DOHH2 (cell line): ENCODE measurements around the gene ARHGAP1.

Experiments
- H3F3A ChIP-seq: fragments of 200-600 bp; sonication (generic), shearing (Covaris generic); 2 replicates; pipeline ENCODE4 v1.6.0; 2016; ENCODE audit warnings: antibody characterized with exemption, mild to moderate bottlenecking; ENCODE audit not compliant: control insufficient read depth, insufficient read depth
- H3K27ac ChIP-seq: fragments of 200-600 bp; sonication (generic); 2 replicates; pipeline ENCODE4 v1.5.1; 2014; ENCODE audit warnings: low read depth, mild to moderate bottlenecking, low read length, moderate library complexity
- H3K27me3 ChIP-seq: fragments of 200-600 bp; sonication (generic); 2 replicates; pipeline ENCODE4 v1.6.1; 2014; ENCODE audit warnings: mild to moderate bottlenecking, low read length, mixed read lengths; ENCODE audit not compliant: control insufficient read depth
- H3K36me3 ChIP-seq: fragments of 200-600 bp; sonication (generic); 2 replicates; pipeline ENCODE4 v1.6.1; 2014; ENCODE audit warnings: mild to moderate bottlenecking, low read length, moderate library complexity, mixed read lengths; ENCODE audit not compliant: control insufficient read depth
- H3K4me1 ChIP-seq: fragments of 200-600 bp; sonication (generic); 2 replicates; pipeline ENCODE4 v1.6.1; 2014; ENCODE audit warnings: mild to moderate bottlenecking, low read length, mixed read lengths; ENCODE audit not compliant: control insufficient read depth
- H3K4me2 ChIP-seq: fragments of 200-600 bp; sonication (generic); 2 replicates; pipeline ENCODE4 v1.6.0; 2014; ENCODE audit warnings: mild to moderate bottlenecking, low read length, moderate library complexity
- H3K4me3 ChIP-seq: fragments of 200-600 bp; sonication (generic); 2 replicates; pipeline ENCODE4 v1.5.1; 2014; ENCODE audit warnings: mild to moderate bottlenecking, low read length, mixed read lengths
- H3K79me2 ChIP-seq: fragments of 200-600 bp; sonication (generic); 2 replicates; pipeline ENCODE4 v1.6.1; 2014; ENCODE audit warnings: mild to moderate bottlenecking, low read length, mixed read lengths; ENCODE audit not compliant: control insufficient read depth
- H3K9me2 ChIP-seq: fragments of 200-600 bp; sonication (generic); replicated peaks from 2 replicates; pipeline ENCODE4 v1.6.1; 2014; ENCODE audit warnings: mild to moderate bottlenecking, low read length, mixed read lengths; ENCODE audit not compliant: control insufficient read depth
- H3K9me3 ChIP-seq: fragments of 200-600 bp; sonication (generic); 2 replicates; pipeline ENCODE4 v1.6.1; 2014; ENCODE audit warnings: antibody characterized with exemption, low read length, mixed read lengths; ENCODE audit not compliant: control insufficient read depth, insufficient read depth
- H4K20me1 ChIP-seq: fragments of 200-600 bp; sonication (generic); 2 replicates; pipeline ENCODE4 v1.6.0; 2014; ENCODE audit warnings: low read depth, mild to moderate bottlenecking, antibody characterized with exemption, low read length, moderate library complexity; ENCODE audit not compliant: control insufficient read depth, insufficient read depth
- EZH2phosphoT487 ChIP-seq: fragments of 200-600 bp; sonication (generic); IDR thresholded peaks from 2 replicates; pipeline ENCODE4 v1.6.1; 2017; ENCODE audit warnings: borderline replicate concordance, mild to moderate bottlenecking, antibody characterized with exemption, low read length, moderate library complexity, mixed read lengths
- TF ChIP-seq, protein P1 (sequence below): fragments of 200-600 bp; sonication (generic); IDR thresholded peaks from one replicate; pipeline ENCODE4 v1.5.1; 2014; ENCODE audit warnings: antibody characterized with exemption, mild to moderate bottlenecking, low read depth, low read length; ENCODE audit not compliant: poor library complexity, severe bottlenecking

The ARHGAP1 gene

DNA sequence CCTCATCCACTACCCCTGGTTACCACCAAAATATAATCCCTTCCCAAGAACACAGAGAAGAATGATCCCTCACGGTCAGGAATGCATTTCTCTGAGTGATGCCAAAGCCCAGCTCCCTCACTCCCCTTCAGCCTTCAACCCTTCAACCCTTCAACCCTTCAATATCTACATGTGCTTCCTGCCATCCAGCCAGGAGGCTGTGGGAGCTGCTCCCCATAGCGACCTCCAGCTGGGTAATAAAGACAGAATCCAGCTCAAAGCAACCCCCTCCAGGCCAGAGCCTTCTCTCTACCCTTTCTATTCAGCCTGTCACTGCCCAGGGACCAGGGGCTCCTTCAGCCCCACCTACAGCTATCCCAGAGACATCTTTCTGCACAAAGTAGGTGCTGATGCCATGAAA, 2.7 kb downstream of the ARHGAP1 start:
- no peak overlapping the region for H3K27ac ChIP-seq
- no peaks in the 10 kb centered on the region for H3K9me2 ChIP-seq
- H3K27me3 ChIP-seq = no peaks in the 10 kb centered on the region
- H3K36me3 ChIP-seq = peaks cover 28% of the 10 kb centered on the region
- no peaks in the 10 kb centered on the region for H3F3A ChIP-seq
- peaks cover 25% of the 10 kb centered on the region for H3K4me1 ChIP-seq
- no peaks in the 10 kb centered on the region; the same call in 1 of the 2 replicates for H4K20me1 ChIP-seq
- no peak overlapping the region for H3K4me2 ChIP-seq
- no peaks in the 10 kb centered on the region for H3K9me3 ChIP-seq
- TF ChIP-seq, protein P1, sequence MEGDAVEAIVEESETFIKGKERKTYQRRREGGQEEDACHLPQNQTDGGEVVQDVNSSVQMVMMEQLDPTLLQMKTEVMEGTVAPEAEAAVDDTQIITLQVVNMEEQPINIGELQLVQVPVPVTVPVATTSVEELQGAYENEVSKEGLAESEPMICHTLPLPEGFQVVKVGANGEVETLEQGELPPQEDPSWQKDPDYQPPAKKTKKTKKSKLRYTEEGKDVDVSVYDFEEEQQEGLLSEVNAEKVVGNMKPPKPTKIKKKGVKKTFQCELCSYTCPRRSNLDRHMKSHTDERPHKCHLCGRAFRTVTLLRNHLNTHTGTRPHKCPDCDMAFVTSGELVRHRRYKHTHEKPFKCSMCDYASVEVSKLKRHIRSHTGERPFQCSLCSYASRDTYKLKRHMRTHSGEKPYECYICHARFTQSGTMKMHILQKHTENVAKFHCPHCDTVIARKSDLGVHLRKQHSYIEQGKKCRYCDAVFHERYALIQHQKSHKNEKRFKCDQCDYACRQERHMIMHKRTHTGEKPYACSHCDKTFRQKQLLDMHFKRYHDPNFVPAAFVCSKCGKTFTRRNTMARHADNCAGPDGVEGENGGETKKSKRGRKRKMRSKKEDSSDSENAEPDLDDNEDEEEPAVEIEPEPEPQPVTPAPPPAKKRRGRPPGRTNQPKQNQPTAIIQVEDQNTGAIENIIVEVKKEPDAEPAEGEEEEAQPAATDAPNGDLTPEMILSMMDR = no peak
- no peak for TF ChIP-seq EZH2phosphoT487
- peaks cover 46% of the 10 kb centered on the region for H3K79me2 ChIP-seq
- no peak overlapping the region for H3K4me3 ChIP-seq

DNA sequence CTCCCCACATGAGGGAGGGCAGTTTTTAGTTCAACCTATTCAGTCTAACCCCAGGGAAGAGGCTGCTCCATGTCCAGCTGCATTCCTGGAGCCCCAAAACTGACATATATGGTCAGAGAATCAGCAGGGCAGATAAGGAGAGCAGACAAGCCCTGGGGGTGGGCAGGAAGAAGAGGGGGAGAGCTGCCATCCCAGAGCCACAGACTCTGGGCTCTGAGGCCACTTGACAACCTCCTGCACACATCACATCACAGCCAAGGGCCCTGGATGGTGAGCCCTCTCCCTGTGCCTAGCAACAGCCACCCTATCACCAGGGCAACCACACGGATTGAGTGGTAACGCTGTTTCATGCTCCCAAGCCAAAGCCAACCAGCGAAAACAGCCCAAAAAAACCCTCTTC, 3.1 kb downstream of the ARHGAP1 start:
- no peaks in the 10 kb centered on the region for H3K9me3 ChIP-seq
- H3K36me3 ChIP-seq = peaks cover 24% of the 10 kb centered on the region

DNA sequence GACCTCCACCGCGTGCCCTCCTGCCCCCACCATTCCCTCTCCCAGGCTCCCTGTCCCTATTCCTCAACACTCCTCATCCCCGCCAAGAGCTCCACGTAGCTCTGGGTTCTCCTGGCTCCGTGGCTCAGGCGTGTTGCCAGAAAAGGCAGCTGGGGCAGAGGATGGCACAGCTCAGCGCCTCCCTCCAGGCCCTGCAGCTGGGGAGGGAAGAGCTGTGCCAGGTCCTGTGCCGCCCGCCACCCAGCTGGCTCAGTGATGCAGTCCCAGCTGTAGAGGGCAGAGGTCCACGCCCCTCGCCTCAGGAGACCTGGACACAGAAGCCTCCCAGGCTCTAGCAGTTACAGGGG, 4.2 kb downstream of the ARHGAP1 start:
- Histone ChIP-seq H3K4me2 (no peak overlapping the region), H3K36me3 (peaks cover 23% of the 10 kb centered on the region), H3K27me3 (no peaks in the 10 kb centered on the region)

More for the DNA sequence above, 3.1 kb downstream of the ARHGAP1 start:
- H4K20me1 ChIP-seq = no peaks in the 10 kb centered on the region; the same call in 1 of the 2 replicates
- no peak overlapping the region for H3K4me3 ChIP-seq
- H3K4me1 ChIP-seq = peaks cover 20% of the 10 kb centered on the region
- H3K27me3 ChIP-seq = no peaks in the 10 kb centered on the region
- H3F3A ChIP-seq = no peaks in the 10 kb centered on the region
- H3K27ac ChIP-seq = no peak overlapping the region
- no peaks in the 10 kb centered on the region for H3K9me2 ChIP-seq
- H3K4me2 ChIP-seq = no peak overlapping the region
- no peak for TF ChIP-seq EZH2phosphoT487
- TF ChIP-seq, protein P1 = no peak
- H3K79me2 ChIP-seq = peaks cover 42% of the 10 kb centered on the region

More for the DNA sequence above, 4.2 kb downstream of the ARHGAP1 start:
- Histone ChIP-seq H3K27ac (no peak overlapping the region), H3K4me1 (peaks cover 13% of the 10 kb centered on the region), H4K20me1 (no peaks in the 10 kb centered on the region; the same call in 1 of the 2 replicates), H3K79me2 (peaks cover 31% of the 10 kb centered on the region), H3K4me3 (no peak overlapping the region), H3K9me3 (no peaks in the 10 kb centered on the region), H3K9me2 (no peaks in the 10 kb centered on the region), H3F3A (no peaks in the 10 kb centered on the region)
- TF ChIP-seq, protein P1 = no peak
- no peak for TF ChIP-seq EZH2phosphoT487
